Jurkat, Clone E6-1 (cell line): ENCODE data around the gene OR10A2. TPM values are rescaled to one million over a fixed set of nuclear protein-coding genes. Genes with fewer than 3 reads are reported as not detected.
"Not testable (repeated sequence)": the region's sequence is repeated elsewhere in the genome, so short reads cannot be mapped to it uniquely, and the experiment has no call there.

Experiments
- DNase-seq: peaks from one replicate; pipeline ENCODE4 v3.0.0-alpha.2; 2011; ENCODE audit warnings: low read depth, low spot score
- H3K4me3 ChIP-seq: 2 replicates; pipeline ENCODE4 v1.5.1; 2011; ENCODE audit warnings: mild to moderate bottlenecking, low read length, control low read depth, moderate library complexity
- polyA plus RNA-seq: library from polyadenylated mRNA; unstranded; fragments of >200 nt; gene quantifications from one replicate; pipeline ENCODE4 v1.2.1, GENCODE V29; 2012; ENCODE audit warnings: missing spikeins; ENCODE audit not compliant: insufficient read length, insufficient read depth

The OR10A2 gene, protein sequence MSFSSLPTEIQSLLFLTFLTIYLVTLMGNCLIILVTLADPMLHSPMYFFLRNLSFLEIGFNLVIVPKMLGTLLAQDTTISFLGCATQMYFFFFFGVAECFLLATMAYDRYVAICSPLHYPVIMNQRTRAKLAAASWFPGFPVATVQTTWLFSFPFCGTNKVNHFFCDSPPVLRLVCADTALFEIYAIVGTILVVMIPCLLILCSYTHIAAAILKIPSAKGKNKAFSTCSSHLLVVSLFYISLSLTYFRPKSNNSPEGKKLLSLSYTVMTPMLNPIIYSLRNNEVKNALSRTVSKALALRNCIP
- polyA plus RNA-seq: not detected

DNA sequence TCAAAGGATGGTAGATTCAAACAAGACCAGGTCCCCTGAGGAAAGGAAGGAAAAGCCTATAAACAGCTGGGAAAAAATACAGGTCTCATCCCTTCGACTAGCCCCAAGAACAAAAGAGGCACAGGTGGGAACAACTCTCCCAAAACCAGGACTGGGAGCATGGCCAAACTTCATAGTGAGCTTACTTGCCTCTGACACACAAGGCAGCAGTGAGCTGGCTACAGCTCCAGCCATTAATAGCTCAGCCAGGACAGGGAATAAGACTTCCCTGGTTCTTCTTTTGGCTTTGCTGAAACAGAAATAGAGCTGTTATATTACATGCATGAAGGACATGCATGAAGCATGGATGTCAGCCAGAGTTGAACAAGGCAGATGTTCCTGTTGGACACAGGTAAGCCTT is at the start of gene OR10A2:
TSS of gene OR10A2 (plus strand) at position 97 of the 400 bp plus-strand sequence. CDS start 6,698 bp downstream, outside the sequence.
- no peak within 1 kb of the TSS for H3K4me3 ChIP-seq

DNA sequence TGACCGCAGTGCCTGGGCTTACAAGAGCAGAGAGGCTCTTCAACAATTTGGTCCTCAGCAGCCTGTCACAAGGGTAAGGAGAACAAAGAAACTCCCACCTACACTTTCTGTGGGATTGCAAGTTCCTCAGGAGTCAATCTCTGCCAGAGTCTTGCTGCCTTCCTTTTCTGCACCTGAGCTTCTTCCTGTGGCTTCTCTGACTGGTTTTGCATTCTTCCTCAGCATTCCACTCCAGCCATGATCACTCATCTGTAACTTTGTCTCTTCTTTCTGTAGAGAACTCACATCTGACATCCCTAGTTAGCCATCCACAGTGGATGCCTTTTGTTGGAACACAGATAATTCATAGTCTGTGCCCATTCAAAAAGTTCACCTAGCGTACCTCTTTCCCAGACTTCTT is 49.2 kb upstream of the OR10A2 start:
- DNase-seq: no peak
- no peak overlapping the region for H3K4me3 ChIP-seq

More for the DNA sequence above, at the start of gene OR10A2:
- no peak for DNase-seq

DNA sequence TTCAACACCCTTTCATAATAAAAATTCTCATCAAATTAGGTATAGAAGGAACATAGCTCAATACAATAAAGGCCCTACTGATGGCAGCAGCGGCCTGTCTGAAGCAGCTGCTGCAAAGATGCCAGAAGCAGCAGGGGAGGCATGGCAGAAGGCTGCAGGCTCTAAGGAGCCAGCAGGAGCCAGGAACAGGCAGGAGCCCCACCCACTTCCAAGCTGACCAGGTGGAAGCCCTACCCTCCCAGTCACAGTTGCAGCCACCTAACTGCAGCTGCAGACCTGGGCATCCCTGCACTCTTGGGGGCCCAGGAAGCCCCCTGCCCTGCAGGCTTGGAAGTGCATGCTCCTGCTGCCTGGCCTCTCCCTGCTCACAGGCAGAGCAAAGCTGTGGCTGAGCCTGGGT is 45.2 kb upstream of the OR10A2 start:
- no peak for DNase-seq
- no peak overlapping the region for H3K4me3 ChIP-seq

DNA sequence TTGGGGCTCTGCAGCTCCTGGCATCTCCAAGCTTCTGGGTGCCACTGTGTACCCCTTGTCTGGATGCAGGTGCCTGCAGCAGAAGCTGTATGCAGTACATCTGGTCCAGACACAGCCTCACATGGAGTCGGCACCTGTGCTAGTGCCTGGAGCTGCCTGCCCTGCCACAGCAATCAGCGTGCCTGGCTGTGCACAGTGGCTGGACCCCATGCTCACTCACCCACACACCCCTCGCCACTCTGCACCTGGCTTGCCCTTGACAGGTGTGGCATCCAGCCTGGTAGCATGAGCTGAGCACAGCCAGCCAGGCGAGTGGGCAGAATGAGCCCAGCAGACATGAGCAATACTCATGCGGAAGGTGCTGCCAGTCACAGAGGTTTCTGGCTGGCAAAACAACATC is 43.9 kb upstream of the OR10A2 start:
- DNase-seq: no peak

DNA sequence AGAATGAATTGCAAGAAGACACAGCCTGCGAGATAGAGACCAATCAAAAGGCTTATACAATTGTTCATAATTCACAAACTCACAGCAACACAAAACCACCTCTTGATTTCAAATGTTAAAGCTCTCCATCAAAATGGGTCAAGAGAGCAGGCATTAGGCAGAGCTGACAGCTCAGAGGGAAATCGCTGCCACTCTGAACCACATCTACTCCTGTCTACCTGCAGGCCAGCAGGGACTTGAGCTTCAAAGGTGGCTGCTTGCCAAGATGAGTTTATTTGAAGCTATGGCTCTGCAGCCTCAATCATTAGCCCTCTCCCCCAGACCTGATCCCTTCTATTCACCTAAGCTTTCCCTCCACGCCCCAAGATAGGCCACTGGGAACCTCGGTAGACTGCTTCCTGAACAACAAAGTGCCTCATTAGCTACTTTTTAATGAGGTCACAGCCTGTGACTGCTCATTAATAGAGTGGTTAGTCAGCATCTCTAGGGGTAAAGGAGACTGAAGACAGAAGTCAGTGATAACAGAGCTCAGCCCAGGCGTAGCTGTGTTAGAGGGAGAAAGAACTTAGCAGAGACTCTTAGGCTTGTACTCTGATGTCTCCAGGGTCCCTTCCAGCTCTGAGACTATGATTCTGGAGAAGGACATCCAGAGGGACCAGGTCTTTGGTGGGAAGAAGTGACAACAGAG is 38.6 kb upstream of the OR10A2 start:
- H3K4me3 ChIP-seq: no peak overlapping the region
- DNase-seq: no peak

More for the DNA sequence above, 43.9 kb upstream of the OR10A2 start:
- no peak overlapping the region for H3K4me3 ChIP-seq

DNA sequence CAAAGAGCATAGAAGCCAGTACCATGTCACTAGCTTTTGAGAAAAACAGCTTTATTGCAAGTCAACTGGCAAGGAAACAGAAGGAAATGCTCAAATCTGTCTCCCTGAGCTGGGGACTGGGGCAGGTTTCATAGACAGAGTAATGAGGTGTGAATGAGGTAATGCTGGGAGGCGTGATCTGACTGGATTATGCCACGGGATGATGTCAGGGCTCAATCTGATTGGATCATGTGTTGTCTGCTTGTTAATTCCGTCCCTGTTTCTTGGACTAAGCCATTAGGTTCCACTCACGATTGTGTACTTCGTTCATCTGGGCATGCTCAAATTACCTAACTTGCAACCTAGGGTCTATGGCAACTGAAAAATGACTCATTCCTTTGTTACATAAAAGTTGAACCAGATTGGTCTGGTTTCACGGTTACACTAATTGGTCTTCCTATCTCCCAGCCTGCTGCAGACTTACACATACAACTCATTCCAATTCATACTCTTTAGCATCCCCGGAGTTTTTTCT is 37.6 kb upstream of the OR10A2 start:
- no peak overlapping the region for H3K4me3 ChIP-seq
- DNase-seq: no peak

DNA sequence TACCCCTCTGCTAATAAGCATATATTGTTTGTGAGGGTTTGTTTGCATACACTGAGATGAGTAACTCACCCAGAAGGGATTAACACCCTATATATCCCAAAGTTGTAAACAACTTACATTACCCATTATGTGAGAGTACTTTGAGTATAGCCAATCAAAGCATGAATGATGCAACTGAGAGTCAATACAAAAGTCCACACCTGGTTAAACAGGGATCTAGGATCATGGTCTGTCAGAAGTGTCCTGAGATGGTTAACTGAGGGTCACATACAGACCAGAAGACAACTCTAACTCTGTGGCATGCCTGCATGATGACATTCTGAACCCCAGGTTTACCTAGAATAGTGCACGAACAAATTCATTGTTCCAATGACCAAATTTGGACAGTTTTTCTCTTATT is 34.8 kb upstream of the OR10A2 start:
- H3K4me3 ChIP-seq: no peak overlapping the region
- DNase-seq: no peak

DNA sequence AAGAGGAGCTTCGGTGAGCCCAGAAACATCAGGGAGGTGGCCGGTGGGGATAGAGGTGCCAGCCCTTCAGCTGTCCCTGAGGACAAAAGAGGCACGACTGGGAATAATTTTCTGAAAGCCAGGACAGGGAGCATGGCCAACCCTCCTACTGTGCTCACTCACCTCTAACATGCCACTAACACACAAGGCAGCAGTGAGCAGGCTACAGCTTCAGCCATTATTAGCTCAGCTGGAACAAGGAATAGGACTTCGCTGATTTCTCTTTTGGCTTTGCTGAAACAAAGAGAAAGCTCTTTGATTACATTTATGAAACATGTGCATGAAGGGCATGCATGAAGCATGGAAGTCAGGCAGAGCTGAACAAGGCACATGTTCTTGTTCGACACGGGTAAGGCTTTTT is 29.5 kb upstream of the OR10A2 start:
- H3K4me3 ChIP-seq: no peak overlapping the region
- DNase-seq: no peak

DNA sequence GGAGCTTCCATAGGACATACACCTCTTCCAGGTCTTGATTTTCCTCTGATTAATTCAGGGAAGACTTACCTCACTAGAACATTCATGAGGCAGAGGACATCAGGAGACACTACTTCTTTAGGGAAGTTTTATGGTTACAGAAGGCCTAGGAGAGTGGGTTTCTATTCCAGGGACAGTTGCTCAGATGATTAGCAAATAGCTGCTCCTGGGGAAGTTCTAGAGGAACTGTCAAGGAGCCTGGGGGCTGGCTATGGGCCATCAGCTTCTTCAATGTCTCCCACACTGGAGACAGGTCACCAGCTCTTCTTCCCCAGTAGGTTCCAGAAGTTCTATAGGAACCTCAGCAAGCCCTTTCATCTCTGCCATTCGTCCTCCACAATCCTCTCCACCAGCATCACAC is 28.8 kb upstream of the OR10A2 start:
- H3K4me3 ChIP-seq: no peak overlapping the region
- no peak for DNase-seq

DNA sequence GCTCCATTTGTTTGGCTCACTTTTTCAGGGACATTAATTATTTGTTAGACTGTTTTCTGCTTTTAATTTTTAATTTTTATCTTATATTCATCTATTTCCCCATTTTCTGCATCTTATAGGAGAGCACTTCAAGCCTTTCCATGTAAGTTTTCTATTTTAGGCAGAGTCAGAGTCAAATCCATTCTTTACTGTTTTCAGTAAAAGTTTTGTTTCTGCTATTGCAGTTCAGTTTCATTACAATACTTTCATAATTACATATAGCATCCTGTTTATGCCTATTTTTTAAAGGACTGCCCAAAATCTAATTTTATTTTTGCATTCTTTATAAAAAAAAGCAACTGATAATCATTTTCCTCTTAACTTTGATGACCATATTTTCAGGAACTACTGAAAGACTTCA is 21.2 kb upstream of the OR10A2 start:
- no peak overlapping the region for H3K4me3 ChIP-seq
- DNase-seq: no peak

DNA sequence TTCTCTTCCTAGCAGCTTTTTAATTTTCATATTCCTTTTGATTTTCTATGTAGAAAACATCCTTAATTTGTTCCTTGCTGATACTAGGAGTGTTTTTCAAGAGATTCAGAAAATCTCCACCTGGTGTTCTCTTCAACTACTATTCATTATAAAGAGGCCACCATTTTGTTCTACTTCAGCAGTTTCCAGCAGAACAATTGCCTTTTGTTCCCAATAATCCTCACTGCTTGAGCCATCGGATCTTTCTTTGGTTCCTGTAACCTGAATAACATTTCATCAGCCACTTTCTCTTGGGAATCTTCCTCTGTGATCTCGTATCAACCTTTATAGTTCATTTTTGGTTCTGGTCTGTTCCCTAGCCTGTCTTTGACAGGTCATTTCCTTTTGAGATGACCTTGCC is 19.2 kb upstream of the OR10A2 start:
- DNase-seq: no peak

DNA sequence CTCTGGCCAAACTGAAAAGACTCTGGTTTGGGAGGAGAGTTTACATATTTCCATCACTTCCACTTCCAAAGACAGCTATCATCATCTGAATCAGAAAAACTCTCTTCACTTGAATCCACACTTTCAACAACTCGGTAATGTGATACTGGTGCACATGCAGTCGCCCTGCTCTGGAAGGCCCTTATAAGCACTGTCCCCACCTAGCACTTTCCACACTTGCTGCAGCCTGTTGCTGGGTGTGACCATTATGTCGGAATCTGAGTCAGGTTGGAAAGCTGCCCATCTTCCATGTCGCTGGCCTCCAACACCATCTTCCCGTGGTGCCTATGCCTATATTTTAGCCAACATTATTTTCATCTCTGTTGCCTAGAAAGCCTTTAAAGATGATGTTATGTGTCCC is 18.5 kb upstream of the OR10A2 start:
- no peak for DNase-seq

More for the DNA sequence above, 19.2 kb upstream of the OR10A2 start:
- H3K4me3 ChIP-seq: no peak overlapping the region

DNA sequence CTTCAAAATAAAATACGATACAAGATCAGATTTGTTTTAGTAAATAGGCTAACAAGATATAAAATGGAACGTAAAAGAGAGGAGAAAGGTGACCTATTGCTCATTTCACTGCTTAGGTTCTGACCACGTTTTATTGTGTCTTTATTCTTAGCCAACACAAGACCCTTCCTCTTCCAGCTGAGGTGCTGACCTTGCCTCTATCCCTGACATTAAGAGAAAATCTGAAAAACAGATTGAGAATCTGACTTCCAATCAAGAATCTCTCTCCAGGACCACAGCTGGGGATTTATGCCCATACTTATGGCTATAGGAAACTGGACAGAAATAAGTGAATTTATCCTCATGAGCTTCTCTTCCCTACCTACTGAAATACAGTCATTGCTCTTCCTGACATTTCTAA is 17.5 kb upstream of the OR10A2 start, which contains the start of gene OR10A5:
TSS of gene OR10A5 (plus strand) at position 301 of the 400 bp plus-strand sequence. CDS start at position 301, 0 bp downstream.
- DNase-seq: no peak
- no peak within 1 kb of the TSS for H3K4me3 ChIP-seq

More for the DNA sequence above, 18.5 kb upstream of the OR10A2 start:
- H3K4me3 ChIP-seq: no peak overlapping the region

DNA sequence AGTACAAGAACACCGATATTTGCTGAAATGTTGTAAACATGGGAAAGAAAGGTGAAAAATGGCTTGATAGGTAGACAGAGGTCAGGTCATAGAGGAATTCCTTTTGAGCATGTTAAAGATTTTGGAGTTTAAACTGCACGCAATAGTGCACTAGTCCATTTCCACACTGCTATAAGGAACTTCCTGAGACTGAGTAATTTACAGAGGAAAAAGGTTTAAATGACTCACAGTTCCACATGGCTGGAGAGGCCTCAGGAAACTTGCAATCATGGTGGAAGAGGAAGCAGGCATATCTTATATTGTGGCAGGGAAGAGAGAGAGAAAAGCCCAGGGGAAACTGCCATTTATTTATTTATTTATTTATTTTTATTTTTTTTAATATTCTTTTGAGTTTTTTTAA is 12.3 kb upstream of the OR10A2 start:
- H3K4me3 ChIP-seq: no peak overlapping the region
- DNase-seq: no peak

DNA sequence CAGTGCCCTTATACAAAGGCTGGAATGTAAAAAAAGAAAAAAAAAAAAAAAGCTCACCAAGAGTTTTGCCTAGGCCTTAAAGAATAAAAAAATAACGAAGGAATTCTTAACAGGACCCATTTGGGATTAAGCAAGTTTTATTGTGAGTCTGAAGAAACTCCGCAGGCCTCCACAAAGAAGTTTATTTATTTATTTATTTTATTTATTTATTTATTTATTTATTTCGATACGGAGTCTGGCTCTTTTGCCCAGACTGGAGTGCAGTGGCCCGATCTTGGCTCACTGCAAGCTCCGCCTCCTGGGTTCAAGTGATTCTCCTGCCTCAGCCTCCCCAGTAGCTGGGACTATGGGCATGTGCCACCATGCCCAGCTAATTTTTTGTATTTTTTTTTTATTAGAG is 8.1 kb upstream of the OR10A2 start:
- H3K4me3 ChIP-seq, DNase-seq: not testable (repeated sequence)

DNA sequence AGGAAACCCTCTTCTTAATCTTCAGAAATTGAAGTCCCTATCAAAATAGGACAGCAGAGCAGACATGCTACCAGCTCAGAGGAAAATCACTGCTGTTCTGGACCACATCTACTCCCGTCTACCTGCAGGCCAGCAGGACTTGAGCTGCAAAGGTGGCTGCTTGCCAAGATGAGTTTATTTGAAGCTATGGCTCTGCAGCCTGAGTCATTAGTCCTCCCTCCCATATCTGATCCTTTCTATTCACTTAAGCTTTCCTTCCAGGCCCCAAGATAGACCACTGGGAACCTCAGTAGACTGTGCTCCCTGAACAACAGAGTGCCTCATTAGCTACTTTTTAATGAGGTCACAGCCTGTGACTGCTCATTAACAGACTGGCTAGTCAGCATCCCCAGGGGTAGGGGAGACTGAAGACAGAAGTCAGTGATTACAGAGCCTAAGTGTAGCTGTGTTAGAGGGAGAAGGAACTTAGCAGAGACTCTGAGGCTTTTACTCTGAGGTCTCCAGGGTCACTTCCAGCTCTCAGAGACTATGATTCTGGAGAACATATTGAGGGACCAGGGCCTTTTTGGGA is 6.8 kb upstream of the OR10A2 start:
- no peak overlapping the region for H3K4me3 ChIP-seq
- no peak for DNase-seq

DNA sequence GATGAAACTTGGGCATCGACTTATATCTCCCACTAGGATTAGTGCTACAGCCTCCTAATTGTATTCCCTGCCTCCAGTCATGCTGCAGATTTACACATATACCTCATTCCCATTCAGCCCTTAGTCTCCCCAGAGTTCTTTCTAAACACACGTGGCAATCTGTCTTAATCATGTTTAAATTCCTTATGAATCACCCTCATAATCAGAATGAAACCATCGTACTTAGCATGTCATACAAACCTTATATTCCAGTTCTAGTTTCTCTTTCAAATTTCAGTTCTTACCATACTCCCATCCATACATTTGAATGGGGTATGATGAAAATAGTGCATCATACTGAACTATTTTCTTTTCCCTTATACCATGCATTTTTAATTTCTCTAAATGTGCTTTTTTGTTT is 6.0 kb upstream of the OR10A2 start:
- no peak overlapping the region for H3K4me3 ChIP-seq
- no peak for DNase-seq

DNA sequence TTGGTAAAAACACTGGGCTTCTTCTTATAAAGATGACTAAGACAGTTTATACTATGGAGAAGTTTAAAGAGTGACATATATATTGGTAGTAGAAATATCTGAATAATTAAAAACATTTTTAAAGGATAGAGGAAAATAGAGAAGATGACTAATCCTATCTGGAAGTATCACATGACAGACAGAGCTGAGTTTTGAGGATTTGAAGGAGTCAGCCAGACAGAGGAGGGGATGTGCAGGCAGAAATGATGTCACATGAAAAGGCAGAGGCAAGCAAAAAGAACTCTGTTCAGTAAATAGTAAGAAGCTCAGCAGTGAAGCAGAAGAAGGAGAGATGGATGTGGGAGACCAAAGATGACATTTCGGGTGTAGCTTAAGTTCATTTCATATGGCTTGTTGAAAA is 1.6 kb downstream of the OR10A2 start:
- H3K4me3 ChIP-seq: no peak overlapping the region
- DNase-seq: no peak

DNA sequence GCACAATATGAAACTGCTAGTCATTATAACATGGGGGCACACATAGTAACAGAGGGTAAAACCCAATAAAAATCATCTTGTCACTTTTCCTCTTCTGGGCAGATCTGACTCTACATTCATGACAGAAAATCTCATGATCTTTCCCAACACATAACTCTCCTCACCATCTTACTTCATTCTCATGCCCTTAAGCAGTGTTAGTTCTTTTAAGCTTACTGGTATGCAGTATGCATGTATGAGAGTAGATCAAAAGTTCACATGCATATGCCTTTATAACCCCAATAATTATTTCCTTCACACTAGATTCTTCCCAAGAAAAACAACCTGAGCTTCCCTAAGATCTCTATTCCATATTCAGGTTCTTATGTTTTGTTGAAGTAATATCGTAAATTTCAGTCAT is 8.4 kb downstream of the OR10A2 start:
- DNase-seq: no peak
- H3K4me3 ChIP-seq: no peak overlapping the region

DNA sequence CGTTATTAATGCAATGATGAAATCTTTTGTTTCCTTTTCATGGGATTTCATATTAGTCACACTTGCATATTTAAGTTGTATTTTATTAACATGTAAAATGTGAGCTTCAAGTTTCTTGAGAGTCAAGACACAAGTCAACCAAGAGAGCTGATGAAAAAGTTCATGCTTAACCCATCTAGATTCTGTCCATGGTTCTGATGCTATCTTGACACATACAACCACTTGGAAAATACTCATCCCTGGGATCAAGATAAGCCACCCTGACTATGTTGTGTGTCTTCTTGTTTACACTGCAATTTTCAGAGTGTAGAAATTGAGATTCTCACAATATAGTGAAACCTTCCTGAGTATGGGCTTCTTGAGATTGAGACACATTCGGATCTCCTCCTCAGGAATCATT is 12.9 kb downstream of the OR10A2 start:
- DNase-seq: no peak
- no peak overlapping the region for H3K4me3 ChIP-seq
